ENCODE results near the gene CDH2.

DNA sequence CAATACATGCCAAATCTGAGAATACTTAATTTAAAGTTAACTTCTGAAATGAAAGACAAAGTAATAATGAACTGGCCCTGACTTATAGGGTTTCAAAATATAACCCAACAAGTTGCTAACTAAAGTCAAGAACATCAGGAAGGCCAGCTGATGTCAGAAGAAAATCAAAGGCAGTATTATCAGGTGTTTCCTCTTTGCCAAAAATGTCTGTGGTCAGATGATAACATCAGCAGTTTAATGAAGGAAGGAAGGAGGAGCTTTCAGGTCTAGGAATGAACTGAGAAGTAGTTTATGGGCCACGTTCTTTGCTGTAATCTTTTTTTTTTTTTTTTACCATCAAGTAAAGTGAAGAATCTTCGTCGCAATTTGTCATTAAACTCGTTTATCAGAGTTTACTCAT, 40.9 kb downstream of the CDH2 start:
- TF ChIP-seq CTCF (IDR thresholded peaks at IDR 0.05) (no peak), POLR2A (IDR thresholded peaks at IDR 0.05) (no peak)

Data from lower leg skin (tissue), 3 donors.